Measurements from ENCODE around the gene POLRMT. TPM values are rescaled to one million over a fixed set of nuclear protein-coding genes. Genes with fewer than 3 reads are reported as not detected.
"Not testable (repeated sequence)": the region's sequence is repeated elsewhere in the genome, so short reads cannot be mapped to it uniquely, and the experiment has no call there.

POLRMT gene
- total RNA-seq, 1 donor = 25.5 TPM

DNA sequence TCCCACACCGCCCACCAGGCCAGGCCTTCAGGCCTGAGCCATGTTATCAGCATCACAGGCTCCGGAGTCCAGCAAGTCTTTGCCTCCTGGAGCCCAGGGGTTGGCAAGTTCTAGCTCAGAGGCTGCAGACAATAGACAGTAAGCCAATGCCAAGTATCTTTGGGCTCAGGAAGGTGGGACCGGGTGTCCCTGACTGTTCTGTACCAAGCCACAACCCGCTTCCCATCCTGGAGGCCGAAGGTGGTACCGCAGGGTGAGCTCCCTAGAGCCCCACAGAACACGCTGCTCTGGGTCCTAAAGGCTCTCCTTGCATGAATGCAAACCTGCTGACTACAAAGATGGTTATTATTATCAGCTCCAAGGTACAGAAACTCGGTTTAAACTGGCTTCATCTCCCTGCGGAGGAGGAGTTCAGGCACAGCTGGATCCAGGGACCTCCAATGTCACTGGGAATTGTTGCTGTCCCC is 37.3 kb upstream of the POLRMT start:
- DNase-seq (ENCODE audit: low read depth) = no peak
- no peak overlapping the region for H3K4me3 ChIP-seq (ENCODE audit: low read depth, low read length)
- TF ChIP-seq, protein P1, sequence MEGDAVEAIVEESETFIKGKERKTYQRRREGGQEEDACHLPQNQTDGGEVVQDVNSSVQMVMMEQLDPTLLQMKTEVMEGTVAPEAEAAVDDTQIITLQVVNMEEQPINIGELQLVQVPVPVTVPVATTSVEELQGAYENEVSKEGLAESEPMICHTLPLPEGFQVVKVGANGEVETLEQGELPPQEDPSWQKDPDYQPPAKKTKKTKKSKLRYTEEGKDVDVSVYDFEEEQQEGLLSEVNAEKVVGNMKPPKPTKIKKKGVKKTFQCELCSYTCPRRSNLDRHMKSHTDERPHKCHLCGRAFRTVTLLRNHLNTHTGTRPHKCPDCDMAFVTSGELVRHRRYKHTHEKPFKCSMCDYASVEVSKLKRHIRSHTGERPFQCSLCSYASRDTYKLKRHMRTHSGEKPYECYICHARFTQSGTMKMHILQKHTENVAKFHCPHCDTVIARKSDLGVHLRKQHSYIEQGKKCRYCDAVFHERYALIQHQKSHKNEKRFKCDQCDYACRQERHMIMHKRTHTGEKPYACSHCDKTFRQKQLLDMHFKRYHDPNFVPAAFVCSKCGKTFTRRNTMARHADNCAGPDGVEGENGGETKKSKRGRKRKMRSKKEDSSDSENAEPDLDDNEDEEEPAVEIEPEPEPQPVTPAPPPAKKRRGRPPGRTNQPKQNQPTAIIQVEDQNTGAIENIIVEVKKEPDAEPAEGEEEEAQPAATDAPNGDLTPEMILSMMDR (IDR thresholded peaks at IDR 0.05; ENCODE audit: insufficient read depth, low read depth, low read length) = peak; percentile 21

DNA sequence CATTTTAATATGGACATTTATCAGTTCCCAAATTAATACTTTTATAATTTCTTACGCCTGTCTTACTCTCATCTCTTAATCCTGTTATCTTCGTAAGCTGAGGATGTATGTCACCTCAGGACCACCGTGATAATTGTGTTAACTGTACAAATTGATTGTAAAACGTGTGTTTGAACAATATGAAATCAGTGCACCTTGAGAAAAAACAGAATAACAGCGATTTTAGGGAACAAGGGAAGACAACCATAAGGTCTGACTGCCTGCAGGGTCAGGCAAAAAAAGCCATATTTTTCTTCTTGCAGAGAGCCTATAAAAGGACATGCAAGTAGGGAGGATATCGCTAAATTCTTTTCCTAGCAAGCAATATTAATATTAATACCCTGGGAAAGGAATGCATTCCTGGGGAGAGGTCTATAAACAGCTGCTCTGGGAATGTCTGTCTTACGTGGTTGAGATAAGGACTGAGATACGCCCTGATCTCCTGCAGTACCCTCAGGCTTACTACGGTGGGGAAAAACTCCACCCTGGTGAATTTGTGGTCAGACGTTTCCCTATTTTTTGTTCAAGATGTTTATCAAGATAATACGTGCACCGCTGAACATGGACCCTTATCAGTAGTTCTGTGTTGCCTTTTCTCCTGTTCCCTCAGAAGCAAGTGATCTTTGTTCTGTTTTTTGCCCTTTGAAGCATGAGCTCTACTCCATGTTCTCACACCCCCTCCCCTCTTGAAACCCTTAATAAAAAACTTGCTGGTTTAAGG is 35.5 kb upstream of the POLRMT start:
- peak; percentile 95 for DNase-seq (ENCODE audit: low read depth)
- not testable (repeated sequence) for H3K4me3 ChIP-seq (ENCODE audit: low read depth, low read length)

DNA sequence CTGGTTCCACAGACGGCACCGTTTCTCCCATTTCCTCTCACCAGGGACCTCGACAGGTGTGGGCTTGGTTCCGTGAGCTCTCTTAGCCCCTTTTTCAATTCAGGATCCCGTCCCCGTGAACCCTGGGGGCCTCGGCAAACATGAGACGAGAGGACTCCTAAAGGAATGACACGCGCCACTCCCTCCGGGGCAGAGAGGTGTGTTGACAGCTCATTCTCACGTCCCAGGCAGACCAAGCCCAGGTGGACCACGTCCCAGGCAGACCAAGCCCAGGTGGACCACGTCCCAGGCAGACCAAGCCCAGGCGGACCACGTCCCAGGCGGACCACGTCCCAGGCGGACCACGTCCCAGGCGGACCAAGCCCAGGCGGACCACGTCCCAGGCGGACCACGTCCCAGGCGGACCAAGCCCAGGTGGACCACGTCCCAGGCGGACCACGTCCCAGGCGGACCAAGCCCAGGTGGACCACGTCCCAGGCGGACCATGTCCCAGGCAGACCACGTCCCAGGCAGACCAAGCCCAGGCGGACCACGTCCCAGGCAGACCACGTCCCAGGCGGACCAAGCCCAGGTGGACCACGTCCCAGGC is 33.7 kb upstream of the POLRMT start:
- H3K4me3 ChIP-seq (ENCODE audit: low read depth, low read length); DNase-seq (ENCODE audit: low read depth): not testable (repeated sequence)

DNA sequence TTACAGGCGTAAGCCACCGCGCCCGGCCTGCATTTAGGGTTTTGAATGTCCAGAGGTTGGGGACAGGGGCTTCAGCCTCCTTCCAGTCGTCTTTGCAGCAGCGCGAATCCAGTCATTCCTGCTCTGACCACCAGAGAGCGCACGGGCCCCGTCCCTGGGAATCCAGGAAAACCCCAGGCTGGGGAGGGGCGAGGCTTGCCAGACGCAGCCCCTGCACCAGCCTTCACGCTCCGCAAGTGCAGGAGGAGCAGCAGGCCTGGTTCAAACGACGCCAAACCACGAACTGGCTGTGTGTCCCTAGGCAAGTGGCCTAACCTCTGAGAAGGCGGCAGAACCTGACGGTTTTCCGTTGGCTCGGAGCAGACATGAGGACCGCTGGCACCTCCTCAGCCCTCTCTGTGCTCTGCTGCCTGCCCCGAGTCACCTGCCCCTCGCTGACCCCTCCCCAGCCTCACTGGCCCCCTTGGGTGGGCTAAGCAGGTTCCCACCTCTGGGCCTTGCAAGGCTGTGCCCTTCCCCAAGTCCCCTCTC is 31.6 kb upstream of the POLRMT start:
- TF ChIP-seq, protein P1 (IDR thresholded peaks at IDR 0.05; ENCODE audit: insufficient read depth, low read depth, low read length) = peak; percentile 94
- peak overlapping the region; percentile 15 for H3K4me3 ChIP-seq (ENCODE audit: low read depth, low read length)
- peak; percentile 84 for DNase-seq (ENCODE audit: low read depth)

DNA sequence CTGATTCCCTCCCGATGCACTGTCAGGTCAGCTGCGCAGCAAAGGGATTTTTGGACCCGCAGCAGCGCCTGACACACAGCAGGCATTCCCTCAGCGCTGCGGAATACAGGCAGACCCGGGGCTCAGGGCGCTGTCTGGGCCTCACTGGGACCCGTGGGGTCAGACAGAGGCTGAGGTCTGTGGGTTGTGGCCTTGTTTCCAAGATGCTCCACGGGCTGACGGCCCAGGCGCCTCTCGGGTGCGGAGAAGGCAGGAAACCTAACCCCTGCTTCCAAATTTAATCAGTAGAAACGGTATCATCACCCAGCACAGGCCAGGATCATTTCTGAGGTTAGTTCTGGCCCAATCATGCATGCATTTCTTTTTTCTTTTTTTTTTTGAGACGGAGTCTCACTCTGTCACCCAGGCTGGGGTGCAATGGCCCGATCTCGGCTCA is 30.4 kb upstream of the POLRMT start:
- TF ChIP-seq, protein P1 (IDR thresholded peaks at IDR 0.05; ENCODE audit: insufficient read depth, low read depth, low read length) = no peak
- peak overlapping the region; percentile 61 for H3K4me3 ChIP-seq (ENCODE audit: low read depth, low read length)
- no peak for DNase-seq (ENCODE audit: low read depth)

DNA sequence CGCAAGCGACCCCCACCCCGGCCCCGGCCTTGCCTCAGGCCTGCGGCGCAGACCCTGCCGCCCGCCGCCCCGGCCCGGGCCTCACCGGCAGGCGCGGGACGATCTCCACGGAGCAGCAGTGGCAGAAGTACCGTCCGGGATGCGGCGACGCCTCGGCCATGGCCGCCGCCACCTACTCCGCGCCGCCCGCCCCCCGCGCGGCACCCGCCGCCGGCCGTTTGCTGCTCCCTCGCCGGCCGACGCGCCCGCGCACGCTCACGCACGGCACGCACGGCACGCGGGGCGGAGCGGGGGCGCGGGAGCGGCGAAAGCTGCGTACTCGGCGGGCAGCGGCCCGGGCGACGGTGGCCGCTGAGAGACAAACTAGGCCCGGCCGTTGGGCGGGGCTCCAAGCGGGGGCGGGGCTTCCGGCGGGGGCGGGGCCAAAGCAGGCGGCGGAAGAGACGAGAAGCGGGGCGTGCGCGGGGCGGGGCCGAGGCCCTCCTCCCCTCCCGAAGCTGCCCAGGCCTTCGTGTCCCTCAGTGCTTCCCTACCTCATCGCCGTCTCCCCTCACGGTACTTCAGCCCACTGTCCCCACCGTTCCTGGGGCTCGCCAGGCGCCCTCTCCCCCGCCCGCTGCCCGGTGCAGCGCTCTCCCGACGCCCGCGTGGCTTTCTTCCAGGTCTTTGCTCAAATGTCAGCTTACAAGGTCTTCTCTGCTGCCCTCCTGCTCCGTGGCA is 29.8 kb upstream of the POLRMT start, which contains the start of gene RNF126:
Gene RNF126 (minus strand): TSS at position 253 of the 720 bp plus-strand sequence. CDS start 93 bp downstream, at position 160.
- H3K4me3 ChIP-seq (ENCODE audit: low read depth, low read length) = peak within 1 kb of the TSS; percentile 89
- peak; percentile 92 for DNase-seq (ENCODE audit: low read depth)
- TF ChIP-seq, protein P1 (IDR thresholded peaks at IDR 0.05; ENCODE audit: insufficient read depth, low read depth, low read length) = no peak

DNA sequence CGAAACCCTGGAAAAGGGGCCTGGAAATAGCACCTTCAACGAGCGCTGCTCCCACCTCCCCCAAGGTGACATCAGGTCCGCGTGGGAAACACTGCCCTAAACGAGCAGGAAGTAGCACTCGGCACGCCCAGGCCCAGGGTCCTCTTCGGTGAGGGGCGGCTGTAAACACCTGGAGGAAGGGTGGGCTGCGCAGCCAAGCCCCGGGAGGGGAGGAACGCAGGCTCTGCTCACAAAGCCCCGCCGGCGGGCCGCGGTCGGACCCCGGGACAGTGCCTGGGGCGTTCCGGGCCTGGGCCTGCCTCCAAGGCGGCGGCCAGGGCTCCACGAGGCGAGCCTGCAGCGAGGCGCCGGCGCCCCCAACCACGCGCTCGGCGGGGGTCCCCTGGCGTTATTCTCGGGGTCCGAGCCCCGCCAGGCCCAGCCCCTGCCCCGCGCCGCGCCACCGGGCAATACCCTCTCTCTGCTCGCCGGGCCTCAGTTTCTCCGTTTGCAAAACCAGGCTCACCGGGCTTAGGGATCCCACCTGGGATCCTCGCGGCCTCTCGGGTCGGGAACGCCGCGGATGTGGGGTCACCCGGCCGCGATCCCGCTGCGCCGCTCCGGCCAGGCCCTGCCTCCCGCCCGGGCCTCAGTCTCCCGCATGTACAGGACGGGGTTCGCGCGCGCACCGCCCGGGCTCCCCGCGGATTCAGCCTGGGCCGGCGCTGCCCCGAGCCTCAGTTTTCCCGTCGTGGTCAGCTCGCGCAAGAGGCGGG is 29.0 kb upstream of the POLRMT start:
- TF ChIP-seq, protein P1 (IDR thresholded peaks at IDR 0.05; ENCODE audit: insufficient read depth, low read depth, low read length) = no peak
- DNase-seq (ENCODE audit: low read depth) = peak; percentile 58
- H3K4me3 ChIP-seq (ENCODE audit: low read depth, low read length) = peak overlapping the region; percentile 89

Measured in fibroblast of villous mesenchyme (primary cell).